Measurements from ENCODE around the gene XCR1.
A peak's percentile ranks its signal among the peaks of the same experiment; 100 is the strongest.
"Not testable (repeated sequence)": the region's sequence is repeated elsewhere in the genome, so short reads cannot be mapped to it uniquely, and the experiment has no call there.

The XCR1 gene, protein sequence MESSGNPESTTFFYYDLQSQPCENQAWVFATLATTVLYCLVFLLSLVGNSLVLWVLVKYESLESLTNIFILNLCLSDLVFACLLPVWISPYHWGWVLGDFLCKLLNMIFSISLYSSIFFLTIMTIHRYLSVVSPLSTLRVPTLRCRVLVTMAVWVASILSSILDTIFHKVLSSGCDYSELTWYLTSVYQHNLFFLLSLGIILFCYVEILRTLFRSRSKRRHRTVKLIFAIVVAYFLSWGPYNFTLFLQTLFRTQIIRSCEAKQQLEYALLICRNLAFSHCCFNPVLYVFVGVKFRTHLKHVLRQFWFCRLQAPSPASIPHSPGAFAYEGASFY

DNA sequence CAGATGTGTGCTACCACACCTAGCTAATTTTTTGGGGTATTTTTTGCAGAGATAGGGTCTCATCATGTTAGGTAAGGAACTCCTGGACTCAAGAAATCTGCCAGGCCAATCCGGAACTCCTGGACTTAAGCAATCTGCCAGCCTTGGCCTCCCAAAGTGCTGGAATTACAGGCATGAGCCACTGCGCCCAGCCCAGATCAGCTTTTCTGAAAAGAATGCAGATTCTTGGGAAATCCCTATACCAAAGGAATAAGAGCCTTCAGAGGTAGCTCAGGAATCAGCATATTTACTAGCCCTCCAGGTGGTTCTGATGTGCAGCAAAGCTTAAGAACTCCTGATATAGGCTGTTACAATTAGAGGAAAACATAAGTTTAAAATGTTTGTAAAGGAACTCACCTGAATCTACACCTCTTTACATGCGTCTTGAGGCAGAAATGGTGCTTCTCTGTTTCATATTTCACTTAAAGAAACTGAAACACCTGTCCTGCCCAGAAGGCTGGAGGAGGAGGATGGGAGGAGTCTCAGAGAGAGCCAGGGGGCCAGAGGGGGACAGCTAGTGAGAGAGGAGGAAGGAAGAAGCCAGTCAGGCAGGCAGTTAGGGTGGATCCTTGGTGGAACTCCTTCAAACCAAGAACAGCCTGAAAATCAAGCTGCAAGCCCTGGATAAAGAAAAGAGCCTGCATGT lies at the start of gene XCR1:
TSS of gene XCR1 (minus strand) at position 463 of the 685 bp plus-strand sequence. CDS start 5,536 bp downstream, outside the sequence.
- DNase-seq: no peak

GRCh38 chr3:46076606-46077005 lies 49.3 kb upstream of the XCR1 start:
- DNase-seq: no peak

- no peak for DNase-seq
Measured at GRCh38 chr3:46075816-46076215, 48.5 kb upstream of the XCR1 start.

- no peak for DNase-seq
Measured at GRCh38 chr3:46071222-46071858, 44.1 kb upstream of the XCR1 start.

DNA sequence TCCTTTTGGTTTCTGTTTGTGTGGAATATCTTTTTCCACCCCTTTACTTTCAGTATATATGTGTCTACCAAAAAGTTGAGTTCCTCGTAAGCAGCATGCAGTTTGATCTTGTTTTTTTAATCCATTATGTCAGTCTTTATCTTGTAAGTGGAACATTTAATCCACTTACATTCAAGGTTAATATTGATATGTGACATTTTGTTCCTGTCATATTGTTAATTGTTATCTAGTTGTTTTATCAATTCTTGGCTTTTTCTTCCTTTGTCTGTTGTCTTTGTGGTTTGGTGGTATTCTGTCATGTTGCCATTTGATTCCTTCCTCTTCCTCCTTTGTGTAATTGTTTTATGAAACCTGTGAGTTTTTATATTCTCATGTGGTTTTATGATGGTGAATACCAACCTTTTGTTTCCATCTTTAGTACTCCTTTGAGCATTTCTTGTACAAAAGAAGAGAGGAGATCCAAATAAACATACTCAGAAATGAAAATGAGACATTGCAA lies 43.4 kb upstream of the XCR1 start:
- no peak for DNase-seq

DNA sequence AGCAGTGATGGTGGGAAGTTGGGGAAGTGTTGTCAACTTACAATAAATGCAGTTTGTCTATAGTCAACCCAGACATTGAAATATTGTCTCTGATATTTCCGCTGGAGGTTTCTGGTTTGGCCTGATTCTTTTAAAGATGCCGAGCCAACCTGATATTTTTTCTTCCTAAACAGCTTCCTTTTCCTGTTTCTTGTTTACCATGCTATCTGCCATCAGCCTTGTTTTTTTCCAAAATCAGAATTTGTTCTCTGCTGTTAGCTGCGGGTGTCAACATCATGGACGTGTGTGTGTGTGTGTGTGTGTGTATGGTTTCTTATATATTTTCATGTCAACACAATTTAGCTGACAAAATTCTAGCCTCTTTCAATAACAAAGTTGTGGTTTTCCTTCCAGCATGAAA lies 41.2 kb upstream of the XCR1 start:
- DNase-seq: no peak

DNA sequence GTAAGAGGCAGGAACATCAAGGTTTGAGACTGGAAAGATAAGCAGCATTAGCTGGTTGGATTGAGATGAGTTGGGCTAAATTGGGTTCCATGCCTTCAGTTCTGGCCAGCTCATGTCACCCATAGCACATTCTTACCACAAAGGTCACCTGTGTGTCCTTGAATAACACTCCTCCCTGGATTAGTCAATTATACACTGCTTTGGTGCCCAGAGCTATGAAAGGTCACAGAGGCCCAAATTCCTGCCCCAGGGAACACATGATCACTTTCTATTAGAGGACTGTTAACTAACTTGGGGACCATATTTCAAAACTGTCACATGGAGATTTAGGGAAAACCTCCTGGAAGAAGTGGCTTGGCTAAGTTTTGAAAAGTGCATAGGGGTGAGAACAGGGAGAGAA lies 40.1 kb upstream of the XCR1 start:
- DNase-seq: no peak

GRCh38 chr3:46065750-46066256 lies 38.5 kb upstream of the XCR1 start:
- no peak for DNase-seq

DNA sequence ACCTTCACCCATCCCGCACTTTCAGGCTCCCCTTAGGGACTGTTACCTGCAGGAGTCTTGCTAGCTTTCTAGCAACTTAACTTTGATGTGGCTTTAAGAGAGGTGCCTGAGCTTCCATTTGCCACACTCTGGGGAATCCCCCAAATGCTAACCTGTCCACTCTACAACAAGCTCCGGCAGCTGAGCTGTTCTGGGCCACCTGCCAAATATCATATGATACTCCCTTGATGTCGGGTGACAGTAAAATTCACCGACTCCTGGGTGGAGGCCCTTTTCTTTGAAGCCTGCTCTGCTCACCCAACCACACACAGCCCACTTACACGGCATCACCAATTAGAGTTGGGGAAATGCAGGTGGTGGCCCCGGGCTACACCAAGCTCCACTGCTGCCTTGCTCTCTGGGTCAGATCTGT lies 38.0 kb upstream of the XCR1 start:
- DNase-seq: peak; percentile 67 to 76

GRCh38 chr3:46062679-46063078 lies 35.4 kb upstream of the XCR1 start:
- no peak for DNase-seq

GRCh38 chr3:46061887-46062286 lies 34.6 kb upstream of the XCR1 start:
- no peak for DNase-seq

DNA sequence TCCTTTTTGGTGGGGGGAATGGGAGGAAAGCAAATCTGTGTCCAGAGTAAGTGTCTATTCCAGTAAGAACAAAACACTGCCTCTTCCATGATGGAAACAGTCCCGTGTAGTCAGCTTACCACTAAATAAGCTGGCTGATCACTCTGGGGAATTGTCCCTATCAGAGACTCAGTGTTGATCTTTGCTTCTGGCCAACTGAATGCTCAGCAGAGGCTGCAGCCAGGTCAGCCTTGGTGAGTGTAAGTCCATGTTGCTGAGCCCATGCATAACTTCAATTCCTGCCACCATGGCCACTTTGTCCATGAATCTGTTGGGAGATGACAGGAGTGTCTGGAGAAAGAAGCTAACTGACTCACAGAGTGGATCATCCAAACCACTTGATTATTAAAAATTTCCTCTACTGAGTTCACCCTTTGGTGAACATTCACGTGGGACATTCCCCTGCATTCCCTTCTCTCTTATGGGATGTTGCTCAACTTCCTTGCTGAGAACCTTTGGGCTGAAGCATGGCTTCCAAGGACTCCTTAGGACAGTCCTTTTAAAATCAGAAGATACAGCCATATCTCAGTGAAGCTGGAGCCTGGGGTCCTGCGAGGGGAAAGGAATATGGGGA lies 33.9 kb upstream of the XCR1 start:
- DNase-seq: no peak

DNA sequence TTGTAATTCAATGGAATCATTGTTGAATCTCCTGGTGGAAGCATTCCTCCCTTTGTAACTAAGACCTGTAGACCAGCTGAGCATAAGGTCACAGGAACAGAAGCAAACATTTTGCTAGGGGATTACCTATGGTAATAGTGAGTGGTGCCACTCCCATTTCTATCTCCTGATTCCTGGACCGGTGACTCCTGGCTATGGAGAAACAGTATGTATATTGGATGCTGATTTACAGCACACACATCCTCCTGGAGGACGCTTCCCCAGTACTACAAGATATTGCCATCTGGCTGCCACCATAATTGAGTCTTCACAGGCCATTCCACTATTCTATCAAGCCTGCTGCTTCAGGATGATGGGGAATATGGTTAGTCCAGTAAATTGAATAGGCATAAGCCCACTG lies 33.3 kb upstream of the XCR1 start:
- DNase-seq: no peak

- DNase-seq: no peak
Measured at GRCh38 chr3:46059432-46059831, 32.1 kb upstream of the XCR1 start.

GRCh38 chr3:46058981-46059380 lies 31.7 kb upstream of the XCR1 start:
- no peak for DNase-seq

DNA sequence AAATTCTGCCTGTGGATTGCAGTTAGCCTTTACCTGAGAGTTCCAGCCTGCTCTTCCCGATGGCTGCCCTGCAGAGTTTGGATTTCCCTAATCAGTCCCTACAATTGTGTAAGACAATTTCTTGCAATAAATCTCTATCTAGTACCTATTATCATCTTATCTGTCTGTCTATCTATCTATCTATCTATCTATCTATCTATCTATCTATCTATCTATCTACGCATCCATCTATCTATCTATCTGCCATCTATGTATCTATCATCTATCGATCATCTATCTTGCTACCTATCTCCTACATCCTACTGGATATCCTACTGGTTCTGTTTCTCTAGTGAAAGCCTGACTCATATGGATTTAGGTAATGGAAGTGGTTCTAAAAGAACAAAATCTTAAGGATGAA lies 30.4 kb upstream of the XCR1 start:
- no peak for DNase-seq

DNA sequence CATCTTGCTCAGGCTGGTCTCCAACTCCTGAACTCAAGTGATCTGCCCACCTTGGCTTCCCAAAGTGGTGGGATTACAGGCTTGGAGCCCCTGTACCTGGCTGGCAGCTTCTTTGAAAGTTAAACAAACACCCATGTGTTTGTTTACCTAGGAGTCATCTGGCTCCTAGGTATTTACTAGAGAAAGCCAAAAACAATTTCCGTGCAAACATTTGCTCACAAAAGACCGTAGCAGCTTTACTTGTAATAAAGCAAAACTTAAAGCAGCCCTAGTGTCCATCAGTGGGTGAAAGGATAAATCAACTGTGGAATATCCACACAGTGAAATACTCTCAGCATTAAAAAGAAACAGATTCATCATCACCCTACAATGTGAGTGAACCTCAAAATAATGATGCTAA lies 29.4 kb upstream of the XCR1 start:
- no peak for DNase-seq

DNA sequence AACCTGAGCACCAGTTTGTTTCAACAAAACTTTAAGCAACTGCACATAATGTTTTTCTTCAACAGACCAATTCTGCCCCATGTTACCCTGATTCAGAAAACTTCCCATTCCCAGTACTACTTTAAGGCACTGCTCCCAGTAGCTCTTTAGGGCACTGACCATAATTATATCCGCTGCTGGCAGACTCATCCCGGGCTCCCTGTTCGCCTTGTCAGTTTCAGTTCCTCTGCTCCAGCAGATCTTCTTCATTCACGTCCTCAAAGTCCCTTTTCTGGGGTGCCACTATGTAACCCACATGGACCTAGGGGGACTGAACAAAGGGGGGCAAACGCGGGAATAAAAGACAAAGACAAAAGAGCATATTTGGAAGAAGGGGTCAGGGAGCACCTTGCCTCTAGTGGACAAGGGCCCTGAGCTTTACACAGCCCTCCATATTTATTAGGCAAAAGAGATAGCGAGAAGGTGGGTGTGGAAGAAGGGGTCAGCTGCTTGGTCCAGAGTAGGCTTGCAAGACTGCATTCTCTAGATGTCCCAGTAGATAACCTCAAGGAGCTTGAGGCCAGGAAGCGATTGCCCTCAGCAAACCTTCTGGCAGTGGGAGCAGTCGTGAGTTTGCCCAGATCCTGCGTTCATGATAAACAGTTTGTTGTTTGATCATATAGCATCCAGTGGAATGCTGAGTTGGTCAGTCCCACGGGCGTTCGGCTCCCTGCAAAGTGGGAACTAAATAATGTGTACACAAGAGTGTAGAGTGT lies 26.7 kb upstream of the XCR1 start:
- not testable (repeated sequence) for DNase-seq

GRCh38 chr3:46053265-46053664 lies 26.0 kb upstream of the XCR1 start:
- DNase-seq: not testable (repeated sequence)

DNA sequence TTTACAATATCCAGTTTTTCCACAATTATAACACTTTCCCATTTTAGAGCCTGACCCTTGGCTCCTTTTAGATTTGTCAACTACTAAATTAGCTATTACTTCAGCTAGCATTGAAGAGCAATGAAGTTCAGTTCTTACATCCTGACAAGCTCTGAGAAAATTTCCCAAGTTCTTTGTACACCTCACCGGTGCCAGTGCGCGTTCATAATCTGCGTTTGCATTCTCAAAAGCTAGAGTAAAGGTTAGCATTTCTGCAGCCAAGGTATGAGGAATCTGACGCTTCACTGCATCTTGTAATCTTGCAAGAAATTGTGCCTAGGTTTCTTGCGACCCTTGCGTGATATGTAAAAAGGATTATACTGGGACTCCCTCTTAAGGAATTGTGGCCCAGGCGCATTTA lies 25.2 kb upstream of the XCR1 start:
- DNase-seq: no peak

DNA sequence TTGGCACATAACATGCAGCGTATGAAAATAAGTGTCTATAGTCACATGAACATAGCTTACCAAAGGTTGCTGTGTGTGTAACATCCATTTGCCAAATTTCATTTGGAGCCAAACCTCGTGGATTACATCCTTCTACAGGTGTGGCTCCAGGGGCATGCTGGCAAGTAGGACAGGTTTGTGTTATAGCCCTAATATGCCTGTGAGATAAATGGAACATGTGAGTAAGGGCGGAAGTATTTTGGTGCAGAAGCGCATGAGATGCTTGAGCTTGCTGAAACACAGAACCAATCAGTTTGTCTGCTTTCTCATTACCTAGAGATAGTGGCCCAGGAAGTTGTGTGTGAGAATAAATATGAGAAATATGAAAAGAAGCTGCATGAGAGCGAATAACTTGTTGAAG lies 21.8 kb upstream of the XCR1 start:
- no peak for DNase-seq

- DNase-seq: peak in 1 of 2 experiments; percentile 37
Measured at GRCh38 chr3:46046231-46046630, 18.9 kb upstream of the XCR1 start.

Measured in activated T-cell treated with anti-CD3 and anti-CD28 coated beads, Interleukin-2, amount 50 U/mL, for 48 hours (primary cell).